AG09319 (cell line): ENCODE measurements around the gene CEP131.

Experiments used
- DNase-seq: peaks from one replicate; pipeline ENCODE4 v3.0.0-alpha.2; 2010; ENCODE audit warnings: low read depth; ENCODE audit errors: extremely low read depth
- CTCF ChIP-seq: IDR thresholded peaks from 2 replicates; pipeline ENCODE4 v1.5.1; 2011; ENCODE audit warnings: low read depth, mild to moderate bottlenecking, inconsistent platforms, low read length, moderate library complexity

CEP131 gene

GRCh38 chr17:81251094-81251708 lies 28.4 kb upstream of the CEP131 start:
- no peak for DNase-seq
- no peak for TF ChIP-seq CTCF

GRCh38 chr17:81250286-81251093 lies 27.7 kb upstream of the CEP131 start:
- no peak for DNase-seq
- no peak for TF ChIP-seq CTCF

DNA sequence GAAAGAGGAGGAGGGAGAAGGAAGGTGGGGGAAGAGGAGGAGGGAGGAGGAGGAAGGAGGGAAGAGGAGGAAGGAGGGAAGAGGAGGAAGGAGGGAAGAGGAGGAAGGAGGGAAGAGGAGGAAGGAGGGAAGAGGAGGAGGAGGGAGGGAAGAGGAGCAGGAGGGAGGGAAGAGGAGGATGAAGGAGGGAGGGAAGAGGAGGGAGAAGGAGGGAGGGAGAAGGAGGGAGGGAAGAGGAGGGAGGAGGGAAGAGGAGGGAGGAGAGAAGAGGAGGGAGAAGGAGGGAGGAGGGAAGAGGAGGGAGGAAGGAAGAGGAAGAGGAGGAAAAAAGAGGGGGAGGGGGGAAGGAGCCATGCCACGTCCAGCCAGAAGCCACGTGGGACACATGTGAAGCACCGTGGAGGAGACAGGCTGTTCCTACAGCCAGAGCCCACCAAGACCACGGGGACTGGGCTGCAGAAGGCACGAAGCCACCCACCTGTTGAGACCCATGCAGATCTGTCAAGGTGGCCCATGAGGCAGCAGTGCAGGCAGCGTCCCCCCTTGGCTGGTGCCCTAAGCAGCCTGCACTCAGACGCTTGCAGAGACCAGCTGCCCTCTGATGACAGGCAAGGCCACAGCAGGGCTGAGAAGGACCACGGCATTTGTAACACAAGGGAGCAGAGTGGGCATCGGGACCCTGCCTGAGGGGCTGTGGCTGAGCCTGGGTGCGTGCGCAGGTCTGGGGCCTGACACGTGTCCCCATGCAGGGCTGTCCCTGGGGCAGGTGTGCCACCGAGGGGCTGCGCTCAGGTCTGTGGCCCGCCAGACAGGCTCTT lies 26.7 kb upstream of the CEP131 start:
- no peak for TF ChIP-seq CTCF
- DNase-seq, result no peak

DNA sequence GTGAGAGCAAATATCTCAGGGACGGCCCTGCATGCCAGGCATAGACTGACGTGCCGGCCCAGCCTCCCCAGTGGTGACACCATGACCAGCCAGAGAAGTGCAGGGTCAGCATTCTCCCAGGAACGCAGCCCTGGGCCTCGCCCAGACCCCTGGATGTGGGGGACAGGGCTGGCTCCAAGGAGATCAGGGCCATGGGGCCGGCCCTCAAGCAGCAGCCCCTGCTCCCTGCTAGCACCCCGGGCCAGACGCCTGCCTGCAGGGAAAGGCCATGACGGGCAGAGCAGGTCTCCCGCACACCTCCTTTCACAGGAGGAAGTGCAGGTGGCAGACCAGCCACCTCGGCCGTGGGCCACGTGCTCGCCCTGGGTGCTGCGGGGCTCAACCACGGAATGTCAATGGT lies 25.9 kb upstream of the CEP131 start:
- TF ChIP-seq CTCF, result no peak
- no peak for DNase-seq

GRCh38 chr17:81247339-81247990 lies 24.7 kb upstream of the CEP131 start:
- no peak for TF ChIP-seq CTCF
- DNase-seq, result no peak

- no peak for DNase-seq
- TF ChIP-seq CTCF, result no peak
Observed at GRCh38 chr17:81246679-81247338, 24.0 kb upstream of the CEP131 start.
